NCI-H526 (cell line): ENCODE results near the gene RBP2.
A peak's percentile ranks its signal among the peaks of the same experiment; 100 is the strongest.

Experiments
- DNase-seq, 2 experiments: peaks; one replicate each; lab custom pipeline; 2025; lab: John Stamatoyannopoulos, UW

RBP2 gene

DNA sequence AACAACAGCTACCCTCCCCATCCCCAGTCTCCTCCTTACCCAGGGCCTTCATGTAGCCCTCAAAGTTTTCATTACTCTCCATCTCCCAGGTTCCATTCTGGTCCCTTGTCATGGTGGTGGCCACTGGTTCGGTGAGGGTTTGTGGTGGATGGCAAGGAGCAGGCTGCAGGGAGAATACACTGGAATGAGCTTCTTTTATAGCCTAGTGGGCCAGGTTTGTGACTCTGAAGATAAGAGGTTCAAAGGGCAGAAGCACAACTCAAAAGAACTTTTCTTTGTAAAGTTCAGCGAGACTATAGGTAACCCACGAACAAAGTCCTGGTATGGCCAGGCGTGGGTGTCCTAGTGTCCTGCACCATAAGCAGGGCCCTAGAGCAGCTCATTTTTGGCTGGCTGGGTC is at the start of gene RBP2:
TSS of gene RBP2 (minus strand) at position 169 of the 400 bp plus-strand sequence. CDS start at position 112, 57 bp downstream.
- no peak for DNase-seq

DNA sequence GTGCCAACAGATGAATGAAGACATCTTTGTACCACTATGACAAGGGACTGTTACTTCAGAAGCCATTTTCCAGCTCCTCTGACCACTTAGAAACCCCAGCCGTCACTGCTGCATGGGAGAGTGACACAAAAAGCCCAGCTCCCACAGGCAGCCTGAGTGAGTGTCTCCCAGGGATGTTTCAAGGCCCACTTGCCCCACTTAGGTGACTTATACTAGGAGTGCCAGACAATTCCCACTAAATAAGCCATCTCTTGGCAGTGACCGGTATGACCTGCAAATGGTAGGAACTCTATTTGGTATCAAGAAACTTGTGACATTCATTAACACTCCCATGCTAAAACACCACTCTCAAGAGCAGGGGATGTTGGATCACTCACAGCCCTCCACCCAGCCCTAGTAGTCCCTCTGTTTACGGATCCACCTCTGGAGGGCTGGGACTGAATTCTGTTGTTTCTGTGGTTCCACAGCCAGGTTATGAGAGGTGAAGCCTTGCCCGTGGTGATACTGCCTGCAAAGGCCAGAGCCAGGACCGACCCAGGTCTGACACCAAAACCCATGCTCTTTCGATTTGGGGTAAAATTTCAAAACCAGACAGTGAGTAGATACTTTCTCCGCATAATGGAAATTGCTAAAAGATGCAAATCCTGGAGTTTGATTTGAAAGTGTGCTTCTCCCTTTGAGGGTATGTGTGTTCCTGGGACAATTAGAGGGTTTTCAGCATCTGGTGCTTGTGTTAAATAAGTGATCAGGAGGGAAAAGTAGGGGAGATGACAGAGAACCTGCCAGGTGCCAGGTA is 48.7 kb upstream of the RBP2 start:
- no peak for DNase-seq

DNA sequence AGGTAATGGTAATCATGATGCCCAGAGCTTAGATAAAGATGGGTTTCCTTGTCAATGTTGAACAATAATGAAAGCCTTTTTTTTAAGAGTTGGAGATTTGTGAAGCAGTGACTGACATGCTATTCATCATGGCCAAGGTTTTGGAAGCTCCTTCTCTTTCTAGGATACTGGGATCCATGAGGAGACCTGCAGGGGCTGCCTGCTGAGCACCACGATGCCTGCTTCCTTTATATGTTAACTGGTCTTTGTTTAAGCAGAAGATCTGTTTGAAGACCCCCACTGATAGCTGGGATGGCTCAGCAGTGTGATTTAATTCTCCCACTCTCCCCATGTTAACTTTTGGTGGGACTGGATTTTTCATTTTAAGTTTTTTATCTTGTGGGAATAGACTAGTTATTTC is 47.4 kb upstream of the RBP2 start:
- DNase-seq = no peak

DNA sequence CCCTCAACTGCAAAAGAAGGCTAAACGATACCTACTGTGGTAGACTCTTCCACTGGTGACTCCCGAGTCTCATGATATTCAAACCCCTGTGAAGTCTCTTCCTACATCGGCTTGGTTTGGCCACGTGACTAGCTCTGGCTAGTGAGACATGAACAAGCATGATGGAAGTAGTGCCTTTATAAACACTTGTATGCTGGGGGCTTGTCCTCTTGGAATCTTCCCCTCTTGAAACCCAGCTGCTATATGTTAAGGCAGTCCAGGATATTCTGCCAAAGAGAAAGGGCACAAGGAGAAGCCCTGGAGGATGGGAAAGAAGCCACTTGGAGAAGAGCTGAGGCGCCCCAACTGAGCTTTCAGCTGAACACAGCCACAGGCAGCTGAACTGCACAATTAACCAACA is 46.9 kb upstream of the RBP2 start:
- DNase-seq = no peak

DNA sequence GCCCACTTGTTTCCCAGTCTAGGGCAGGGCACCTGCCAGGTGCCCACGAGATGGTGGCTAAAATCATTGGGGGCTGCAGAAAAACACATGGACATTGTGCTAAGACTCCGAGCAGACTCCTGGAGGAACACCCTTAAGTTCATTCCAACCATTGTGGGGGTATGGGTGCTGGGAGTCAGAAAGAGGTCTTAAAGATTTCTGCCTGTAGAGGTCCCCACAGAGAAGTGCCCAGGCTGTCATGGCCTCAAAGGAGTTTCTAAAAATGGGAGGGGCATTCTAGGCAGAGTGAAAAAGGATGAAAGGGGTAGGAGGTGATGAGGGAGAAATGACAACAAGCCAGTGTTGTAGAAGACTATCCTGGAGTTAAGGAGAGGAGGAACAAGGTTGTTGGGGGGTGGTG is 46.1 kb upstream of the RBP2 start:
- DNase-seq = no peak

DNA sequence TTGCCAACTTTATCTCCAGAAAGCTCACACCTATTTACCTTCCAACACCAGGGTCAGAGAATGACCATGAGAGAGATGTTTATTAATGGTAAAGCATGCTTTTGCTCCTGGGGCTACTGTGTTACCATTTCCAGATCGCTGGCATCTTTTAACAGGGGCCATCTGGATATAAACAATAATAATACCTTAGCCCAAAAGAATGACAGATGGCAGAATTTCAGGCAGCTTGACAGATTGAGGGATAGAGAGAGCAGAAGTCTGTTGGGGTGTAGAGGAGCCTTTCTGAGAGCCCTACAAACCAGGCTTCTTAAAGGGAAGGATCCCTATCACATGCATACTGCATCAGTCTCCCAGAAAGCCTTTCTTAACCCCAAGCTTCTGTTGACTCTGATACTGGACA is 45.5 kb upstream of the RBP2 start:
- no peak for DNase-seq

DNA sequence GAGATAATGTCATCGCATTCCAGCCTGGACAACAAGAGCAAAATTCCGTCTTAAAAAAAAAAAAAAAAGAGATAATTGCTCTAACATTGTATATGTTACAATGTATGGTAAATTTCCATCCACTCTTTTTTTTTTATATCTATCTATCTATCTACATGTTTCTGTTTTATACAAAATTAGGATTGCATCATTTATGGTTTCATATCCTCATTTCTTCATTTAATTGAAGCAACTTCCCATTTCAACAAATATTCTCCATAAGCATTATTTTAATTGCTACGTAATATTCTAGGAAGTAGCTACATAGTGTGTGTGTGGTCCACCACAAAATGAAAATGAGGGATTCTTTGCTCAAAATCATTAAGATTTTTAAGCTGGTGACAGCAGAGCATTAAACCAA is 44.8 kb upstream of the RBP2 start:
- no peak for DNase-seq

DNA sequence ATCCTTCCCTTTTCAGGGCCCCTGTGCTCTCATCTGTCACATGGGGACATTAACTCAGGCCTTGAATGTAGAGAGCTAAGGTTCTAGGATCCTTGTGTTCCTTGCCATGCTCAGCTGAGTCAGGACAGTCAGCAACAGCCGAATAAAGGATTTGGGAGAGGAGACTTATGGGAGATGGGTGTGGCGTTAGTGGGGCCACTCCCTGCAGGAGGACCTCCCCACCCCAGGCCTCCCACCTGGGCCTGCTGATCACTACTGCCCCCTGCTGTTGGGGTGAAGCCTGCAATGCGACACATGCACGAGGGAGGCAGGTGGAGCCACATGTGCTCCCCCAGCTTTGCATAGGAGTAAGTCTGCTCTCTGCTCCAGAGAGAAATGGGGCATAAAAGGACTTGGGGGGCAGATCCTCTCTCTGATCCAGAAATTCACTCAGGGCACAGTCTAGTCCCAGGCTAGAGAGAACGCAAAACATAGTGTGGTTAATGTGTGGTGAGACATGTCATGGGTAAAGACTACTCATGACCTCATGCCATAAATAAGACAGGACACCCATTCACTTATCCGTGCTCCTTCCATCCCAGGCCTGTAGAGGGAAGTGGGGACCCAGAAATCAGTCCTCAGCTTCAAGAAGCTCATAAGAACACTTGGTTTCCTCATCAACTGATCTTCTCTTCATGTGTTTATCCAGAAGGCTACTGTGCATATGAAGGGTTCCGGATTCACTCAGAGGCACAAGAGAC is 43.9 kb upstream of the RBP2 start:
- DNase-seq = peak in 1 of 2 experiments; percentile 49

DNA sequence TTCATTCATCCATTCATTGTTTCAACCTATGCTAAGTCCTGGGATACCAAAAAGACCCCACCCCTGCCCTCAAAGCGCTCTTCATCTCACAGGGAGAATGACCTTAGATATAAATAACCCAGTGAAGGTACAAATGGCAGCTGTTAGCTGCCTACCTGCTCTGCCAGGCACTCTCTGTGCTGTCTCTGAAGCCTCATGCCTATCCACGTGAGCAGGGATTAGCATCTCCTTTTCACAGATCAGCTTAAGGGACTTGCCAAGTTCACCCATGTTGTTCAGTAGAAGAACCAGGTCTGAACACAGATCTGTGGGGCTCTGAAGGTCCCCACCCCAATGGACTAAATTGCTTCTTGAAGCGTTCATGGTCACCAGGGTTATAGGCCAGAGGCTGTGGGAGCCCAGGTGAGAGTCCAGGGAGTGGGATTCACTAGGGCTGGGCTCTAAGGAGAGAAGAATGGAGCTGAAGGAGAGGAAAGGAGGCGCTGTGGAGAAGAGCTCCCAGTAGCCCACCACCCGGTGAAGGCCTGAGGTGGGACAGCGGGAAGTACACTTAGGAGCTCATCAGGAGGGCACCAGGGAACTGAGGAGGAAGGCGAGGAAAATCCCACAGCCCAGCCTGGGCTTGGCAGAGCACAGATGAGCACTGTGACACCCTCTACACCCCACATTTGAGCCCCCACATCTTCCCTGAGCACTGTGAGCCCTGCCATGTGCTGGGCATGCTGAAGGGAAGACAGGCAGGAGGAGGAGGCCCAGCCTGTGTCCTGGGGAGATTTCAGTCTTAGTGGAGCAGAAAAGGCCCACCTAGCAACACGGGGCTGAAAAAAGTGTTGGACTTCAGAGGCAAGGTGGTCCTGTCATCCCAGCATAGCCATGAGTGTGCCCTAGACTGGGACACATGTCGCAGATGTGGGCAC is 42.9 kb upstream of the RBP2 start:
- DNase-seq = no peak

DNA sequence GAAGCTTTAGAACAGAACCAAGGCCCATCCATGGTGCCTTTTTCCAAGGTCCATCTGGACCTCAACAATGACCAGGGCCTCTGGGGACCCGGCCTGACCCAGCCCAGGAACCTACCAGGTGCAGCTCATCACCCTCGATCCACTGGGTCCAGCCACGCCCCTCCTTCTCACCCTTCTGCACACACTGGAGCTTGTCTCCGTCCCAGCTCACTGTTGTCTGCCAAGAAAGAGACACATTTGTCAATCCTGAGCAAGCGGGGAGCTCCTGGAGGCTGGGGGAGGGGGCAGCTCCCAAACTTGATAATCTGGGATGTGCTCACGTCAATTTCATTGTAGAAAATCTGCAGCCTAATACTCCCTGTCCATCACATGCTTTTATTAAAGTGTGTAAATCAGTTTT is 42.0 kb upstream of the RBP2 start:
- no peak for DNase-seq

DNA sequence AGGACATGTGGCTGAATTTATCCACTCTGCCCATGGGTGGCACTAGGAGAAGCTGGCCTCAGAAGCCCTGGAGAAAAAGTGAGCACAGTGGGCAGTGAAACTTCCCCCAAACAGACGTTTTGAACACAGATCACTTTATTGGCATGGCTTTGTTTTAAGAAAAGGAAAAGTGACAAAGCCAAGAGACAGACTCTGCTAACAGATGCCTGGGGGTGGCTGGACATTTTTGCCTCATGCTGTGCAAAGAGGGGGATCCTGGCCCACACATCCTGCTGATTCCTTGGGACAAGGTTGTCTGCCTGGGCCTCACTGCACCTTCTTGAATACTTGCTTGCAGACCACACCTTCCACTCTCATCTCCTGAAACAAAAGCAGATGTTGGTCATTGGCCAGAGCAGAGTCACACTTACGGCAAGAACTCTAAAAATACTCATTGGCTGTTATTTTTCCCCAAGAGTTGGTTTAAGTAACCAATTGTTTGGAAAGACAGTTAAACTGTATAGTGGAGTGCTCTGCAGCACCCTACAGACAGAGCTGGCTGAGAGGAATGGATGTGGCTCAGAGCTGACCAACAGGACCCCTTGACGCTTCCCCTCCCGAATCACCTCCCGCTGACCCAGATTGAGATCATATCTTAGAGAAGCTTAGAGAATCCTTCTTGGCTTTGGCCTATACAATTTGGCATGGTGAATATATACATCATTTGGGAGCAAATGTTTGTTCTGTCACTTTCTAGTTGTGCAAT is 41.2 kb upstream of the RBP2 start:
- no peak for DNase-seq

DNA sequence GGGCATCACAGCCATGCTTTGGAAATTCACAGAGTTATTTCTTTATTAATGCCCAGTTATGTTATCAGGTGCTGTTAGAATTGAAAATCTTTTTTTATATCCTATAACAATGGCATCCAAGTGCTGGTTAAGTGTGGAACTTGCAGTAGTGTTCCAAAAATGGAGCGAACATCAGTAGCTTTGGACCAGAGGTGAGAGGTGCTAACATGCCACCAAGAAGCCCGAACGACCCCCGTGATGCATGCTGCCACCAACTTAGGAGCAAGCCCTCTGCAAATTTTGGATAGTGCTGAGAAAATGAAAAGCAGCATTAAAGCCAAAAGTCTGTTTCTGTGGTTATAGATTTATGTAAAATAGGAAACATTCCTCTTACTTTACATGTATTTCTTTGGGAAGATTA is 38.4 kb upstream of the RBP2 start:
- no peak for DNase-seq

DNA sequence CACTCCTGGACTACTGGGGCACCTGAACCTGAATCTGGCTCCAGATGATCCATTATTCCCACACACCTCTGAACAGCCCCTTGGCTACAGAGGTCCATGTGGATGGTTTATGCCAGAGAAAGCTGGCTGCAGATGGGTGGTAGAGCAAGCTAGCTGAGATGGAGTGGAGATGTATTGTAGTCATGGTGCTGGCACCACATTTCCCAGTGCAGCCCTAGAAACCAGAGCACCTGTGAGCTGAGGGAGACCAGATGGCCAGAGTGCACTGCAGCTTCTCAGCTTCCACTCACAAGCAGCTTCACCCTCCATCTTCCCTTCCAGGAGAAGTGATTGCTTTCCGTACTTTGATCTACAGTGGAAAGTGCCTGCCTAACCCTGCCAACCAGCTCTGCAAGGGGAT is 33.3 kb upstream of the RBP2 start:
- DNase-seq = no peak

DNA sequence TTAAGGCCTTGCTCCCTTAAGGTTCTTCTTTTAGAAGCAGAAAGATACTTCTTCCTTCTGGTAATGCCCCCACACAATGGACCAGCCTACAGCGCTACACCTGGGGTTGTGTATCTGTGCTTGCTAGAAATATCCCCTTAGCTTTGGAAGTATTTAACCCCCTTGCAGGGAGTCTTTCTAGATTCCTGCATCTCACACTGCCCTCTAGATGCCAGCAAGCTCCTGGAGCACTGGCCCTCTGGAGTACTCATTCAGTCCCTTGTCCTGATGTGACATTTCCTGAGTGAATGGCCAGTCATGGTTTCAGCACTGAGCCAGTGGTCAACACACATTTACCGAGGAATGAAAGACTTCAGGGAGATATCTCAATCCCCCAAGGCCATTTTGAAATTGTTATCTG is 30.4 kb upstream of the RBP2 start:
- peak; percentile 1 to 13 for DNase-seq

DNA sequence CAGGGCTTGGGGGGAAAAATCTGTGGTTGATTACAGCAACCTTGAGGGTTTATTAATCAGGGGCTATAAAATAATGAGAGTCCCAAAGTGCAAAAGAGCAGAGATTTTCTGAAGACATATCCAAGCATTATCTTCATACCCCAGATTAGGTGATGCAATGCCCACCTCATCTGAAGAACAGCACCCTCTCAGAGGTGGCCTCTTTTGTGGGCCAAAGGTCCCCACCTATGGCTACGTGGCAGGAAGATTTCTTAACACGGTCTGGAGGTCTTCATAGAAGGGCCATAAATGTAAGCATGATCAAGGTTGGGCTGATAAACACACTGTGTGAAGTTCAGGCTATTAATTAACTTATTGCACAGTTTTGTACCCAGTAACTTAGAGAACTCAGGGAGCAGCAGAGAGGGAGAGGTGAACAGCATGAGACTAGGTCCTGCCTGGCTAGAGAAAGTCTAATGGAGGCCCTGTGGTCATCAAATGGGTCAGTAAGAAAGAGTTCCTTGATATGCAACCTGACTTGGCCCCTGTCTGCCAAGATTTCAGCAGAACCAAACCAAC is 29.6 kb upstream of the RBP2 start:
- DNase-seq = no peak

DNA sequence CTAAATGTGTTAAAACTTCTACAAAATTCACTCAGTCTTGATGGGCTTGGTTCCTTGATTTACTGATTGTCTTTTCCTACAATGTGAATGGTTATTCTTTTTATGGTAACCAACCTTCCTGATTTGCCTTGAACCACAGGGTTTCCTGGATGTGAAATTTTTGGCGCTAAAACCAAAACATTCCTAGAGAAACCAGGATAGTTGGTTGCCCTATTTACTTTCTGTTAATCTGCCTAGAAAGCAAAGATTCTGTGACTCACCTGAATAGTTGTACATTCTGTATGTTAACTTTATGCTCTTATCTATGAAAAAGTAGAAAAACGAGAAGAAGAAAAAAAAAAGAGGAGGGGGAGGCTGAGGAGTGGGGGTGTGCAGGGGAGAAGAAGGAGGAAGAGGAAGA is 23.2 kb upstream of the RBP2 start:
- no peak for DNase-seq

DNA sequence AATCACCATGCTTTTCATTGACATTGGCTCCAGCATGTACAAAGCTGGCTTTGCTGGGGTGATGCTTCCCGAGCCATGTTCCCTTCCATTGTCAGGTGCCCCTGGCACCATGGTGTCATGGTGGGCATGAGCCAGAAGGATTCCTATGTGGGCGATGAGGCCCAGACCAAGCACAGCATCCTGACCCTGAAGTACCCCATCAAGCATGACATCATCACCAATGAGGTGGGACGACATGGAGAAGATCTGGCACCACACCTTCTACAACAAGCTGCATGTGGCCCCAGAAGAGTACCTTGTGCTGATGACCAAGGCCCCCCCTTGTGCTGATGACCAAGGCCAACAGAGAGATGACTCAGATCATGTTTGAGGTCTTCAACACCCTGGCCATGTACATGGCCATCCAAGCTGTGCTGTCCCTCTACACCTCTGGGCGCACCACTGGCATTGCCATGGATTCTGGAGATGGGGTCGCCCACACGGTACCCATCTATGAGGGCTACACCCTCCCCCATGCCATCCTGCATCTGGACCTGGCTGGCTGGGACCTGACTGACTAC is 17.6 kb upstream of the RBP2 start:
- no peak for DNase-seq

DNA sequence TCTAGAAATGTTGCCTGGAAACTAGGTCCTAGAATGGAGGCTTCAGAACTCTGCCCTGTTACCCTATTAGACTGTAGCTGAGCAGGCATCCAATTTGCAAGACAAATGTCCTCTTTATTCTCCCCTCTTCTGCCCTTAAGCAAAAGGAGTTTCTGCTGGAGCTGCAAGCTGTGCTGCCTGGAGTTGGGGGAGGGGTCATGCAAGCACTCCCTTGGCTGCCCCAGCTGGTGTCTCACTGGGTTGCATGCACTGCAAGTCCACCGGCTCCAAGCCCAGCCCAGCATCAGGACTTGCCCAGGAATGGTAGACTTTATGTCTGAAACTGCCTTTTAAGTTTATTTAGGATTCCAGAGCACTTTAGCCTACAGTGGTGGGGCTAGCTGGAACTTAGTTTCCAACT is 15.7 kb upstream of the RBP2 start:
- DNase-seq = peak; percentile 79 to 87

DNA sequence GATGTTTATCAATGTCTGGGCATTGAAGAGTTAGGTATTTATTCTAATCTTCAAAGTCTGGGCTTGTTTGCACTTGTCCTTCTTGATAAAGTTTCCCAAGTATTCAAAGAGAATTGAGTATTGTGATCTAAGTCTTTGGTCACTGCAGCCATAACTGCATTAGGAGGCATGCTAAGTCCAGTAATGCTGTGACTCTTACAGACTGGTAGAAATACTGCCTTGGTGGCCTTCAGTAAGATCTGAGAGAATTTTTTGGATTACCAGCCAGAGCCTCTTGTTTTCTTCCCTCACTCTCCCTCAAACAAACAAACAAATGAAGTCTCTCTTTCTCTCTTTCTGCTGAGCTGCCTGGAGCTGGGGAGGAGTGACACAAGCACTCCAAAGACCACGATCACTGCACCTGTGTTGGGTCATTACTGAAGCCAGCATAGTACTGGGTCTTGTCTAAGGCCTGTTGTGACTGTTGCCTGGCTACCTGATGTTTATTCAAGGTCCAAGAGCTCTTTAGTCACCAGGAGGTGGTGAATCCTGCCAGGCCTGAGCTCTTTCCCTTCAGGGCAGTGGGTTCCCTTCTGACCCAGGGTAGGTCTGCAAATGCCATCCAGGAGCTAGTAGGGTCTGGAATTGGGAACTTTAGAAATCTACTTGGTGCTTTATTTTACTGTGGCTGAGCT is 14.8 kb upstream of the RBP2 start:
- DNase-seq = peak in 1 of 2 experiments; percentile 29

DNA sequence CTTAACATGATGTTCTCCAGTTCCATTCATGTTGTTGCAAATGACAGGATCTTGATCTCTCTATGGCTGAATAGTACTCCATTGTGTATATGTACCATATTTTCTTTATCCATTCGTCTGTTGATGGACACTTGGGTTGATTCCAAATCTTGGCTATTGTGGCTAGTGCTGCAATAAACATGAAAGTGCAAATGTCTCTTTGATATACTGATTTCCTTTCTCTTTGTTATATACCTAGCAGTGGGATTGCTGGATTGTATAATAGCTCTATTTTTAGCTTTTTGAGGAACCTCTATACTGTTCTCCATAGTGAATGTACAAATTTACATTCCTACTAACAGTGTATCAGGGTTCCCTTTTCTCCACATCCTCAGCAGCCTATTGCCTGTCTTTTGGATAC is 5.9 kb upstream of the RBP2 start:
- DNase-seq = no peak

DNA sequence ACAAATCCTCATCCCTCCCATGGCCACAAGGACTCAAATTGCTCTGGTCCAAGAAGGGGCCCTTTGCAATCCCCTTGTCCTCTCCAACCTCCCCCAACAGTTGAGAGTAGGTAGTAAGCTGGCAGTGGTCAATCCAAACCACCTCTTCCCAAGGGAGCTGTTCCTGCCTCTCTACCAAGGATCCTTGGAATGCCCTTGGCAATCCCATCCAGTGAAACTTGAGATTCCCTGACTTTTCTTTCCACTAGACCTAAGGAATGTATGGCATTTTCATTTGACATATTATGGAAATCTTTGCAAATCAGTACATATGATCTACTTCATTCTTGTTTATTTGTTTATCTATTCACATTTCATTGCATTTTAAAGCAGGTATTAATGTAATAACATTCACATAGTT is 4.8 kb upstream of the RBP2 start:
- no peak for DNase-seq
